Adipose tissue (tissue), 3 donors: ENCODE results near the gene GRIFIN. TPM values are rescaled to one million over a fixed set of nuclear protein-coding genes. Genes with fewer than 3 reads are reported as not detected.

Experiments used
- H3K27ac ChIP-seq: one replicate; pipeline ENCODE4 v1.5.1; 2013; ENCODE audit warnings: low read depth, low read length
- WGBS, 3 donors: extraction: QIAGEN DNeasy Blood & Tissue Kit; methylation state at CpG; one replicate each; pipeline ENCODE4 v1.1.7; 2013; 5-methylcytosine and 5-hydroxymethylcytosine counted together
- polyA plus RNA-seq, 3 donors: library from polyadenylated mRNA; stranded (reverse); fragments of 200-250 nt; gene quantifications; one replicate each; pipeline ENCODE4 v1.2.3, GENCODE V29; 2013
- donor health status: healthy with polysubstance abuse.
- donor health status: Bipolar disorder and iron deficiency.
- donor health status: healthy.

Gene GRIFIN
- polyA plus RNA-seq, 3 donors = not detected

GRCh38 chr7:2445898-2446555, 30.2 kb downstream of the GRIFIN start:
- WGBS, 3 donors = 89 to 90% (median 89%) methylated on average over 21 of the region's 21 CpGs
- no peak overlapping the region for H3K27ac ChIP-seq

GRCh38 chr7:2445047-2445446, 31.2 kb downstream of the GRIFIN start:
- H3K27ac ChIP-seq = no peak overlapping the region
- 68 to 90% (median 73%) methylated on average over 10 of the region's 10 CpGs for WGBS, 3 donors

- no peak overlapping the region for H3K27ac ChIP-seq
- 62 to 91% (median 65%) methylated on average over 3 of the region's 3 CpGs for WGBS, 3 donors
Measured at GRCh38 chr7:2444476-2444875, 31.7 kb downstream of the GRIFIN start.

DNA sequence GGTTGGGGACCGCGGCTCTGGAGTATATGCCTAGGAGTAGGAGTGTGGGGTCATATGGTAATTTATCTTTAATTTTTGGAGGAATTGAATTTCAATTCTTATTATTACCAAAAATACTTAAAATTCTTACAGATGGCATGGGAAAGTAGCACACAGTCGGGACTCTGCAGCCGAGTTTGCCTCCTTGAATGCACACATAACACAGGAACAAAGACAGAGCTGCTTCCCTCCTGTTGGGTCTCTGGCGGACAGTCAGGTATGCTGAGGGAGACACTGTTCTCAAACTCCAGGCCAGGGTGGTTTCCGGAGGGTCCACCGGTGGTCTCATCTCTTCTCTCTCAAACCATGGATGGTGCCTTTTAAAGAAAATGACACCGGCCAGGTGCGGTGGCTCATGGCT, 32.7 kb downstream of the GRIFIN start:
- WGBS, 3 donors = 90 to 97% (median 96%) methylated on average over 9 of the region's 9 CpGs
- no peak overlapping the region for H3K27ac ChIP-seq

DNA sequence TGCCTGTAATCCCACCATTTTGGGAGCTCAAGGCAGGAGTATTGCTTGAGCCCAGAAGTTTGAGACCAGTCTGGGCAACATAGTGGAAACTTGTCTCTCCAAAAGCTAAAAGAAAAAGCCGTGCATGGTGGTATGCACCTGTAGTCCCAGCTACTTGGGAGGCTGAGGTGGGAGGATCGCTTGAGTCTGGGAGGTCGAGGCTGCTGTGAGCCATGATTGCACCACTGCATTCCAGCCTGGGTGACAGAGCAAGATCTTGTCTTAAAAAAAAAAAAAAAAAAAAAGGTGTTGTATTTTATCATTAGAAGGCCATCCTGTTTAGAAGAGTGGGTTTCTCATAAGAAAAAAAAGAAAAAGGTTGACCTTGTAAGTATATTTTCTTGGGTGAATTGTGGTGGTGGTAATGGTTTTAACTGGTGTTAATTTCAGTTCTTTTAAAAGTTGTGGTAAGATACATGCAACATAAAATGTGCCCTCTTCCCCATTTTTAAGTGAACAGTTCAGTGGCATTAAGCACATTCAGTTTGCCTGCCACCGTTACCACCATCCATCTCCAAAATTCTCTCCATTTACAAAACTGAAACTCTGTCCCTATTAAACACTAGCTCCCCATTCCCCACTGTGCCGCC, 34.7 kb downstream of the GRIFIN start:
- 82 to 91% (median 86%) methylated on average over 5 of the region's 5 CpGs for WGBS, 3 donors
- no peak overlapping the region for H3K27ac ChIP-seq

- no peak overlapping the region for H3K27ac ChIP-seq
- WGBS, 3 donors = 38 to 70% (median 68%) methylated on average over 21 of the region's 21 CpGs
Measured at GRCh38 chr7:2440608-2441245, 35.5 kb downstream of the GRIFIN start.

GRCh38 chr7:2438775-2439174, 37.4 kb downstream of the GRIFIN start:
- WGBS, 3 donors = 94 to 98% (median 95%) methylated on average over 13 of the region's 13 CpGs
- no peak overlapping the region for H3K27ac ChIP-seq

DNA sequence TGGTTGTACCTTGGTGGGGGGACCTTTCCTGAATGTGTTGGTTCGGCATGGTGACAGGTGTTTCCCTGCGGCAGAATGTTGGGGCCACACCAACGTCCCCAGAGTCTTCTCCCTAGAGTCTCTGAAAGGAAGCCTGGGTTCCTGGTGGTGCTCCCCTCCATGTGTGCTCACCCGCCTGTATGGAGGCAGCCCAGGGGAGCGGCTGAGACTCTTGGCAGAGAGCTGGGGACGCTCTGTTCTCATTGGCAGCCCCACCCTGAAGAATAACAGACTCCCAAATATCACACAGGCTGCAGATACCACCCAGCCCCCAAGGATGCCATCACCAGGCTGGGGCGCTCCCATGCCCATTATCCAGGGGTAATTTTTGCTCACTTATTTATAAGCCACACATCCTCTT, 38.0 kb downstream of the GRIFIN start:
- WGBS, 3 donors = 66 to 84% (median 78%) methylated on average over 7 of the region's 7 CpGs
- H3K27ac ChIP-seq = no peak overlapping the region

DNA sequence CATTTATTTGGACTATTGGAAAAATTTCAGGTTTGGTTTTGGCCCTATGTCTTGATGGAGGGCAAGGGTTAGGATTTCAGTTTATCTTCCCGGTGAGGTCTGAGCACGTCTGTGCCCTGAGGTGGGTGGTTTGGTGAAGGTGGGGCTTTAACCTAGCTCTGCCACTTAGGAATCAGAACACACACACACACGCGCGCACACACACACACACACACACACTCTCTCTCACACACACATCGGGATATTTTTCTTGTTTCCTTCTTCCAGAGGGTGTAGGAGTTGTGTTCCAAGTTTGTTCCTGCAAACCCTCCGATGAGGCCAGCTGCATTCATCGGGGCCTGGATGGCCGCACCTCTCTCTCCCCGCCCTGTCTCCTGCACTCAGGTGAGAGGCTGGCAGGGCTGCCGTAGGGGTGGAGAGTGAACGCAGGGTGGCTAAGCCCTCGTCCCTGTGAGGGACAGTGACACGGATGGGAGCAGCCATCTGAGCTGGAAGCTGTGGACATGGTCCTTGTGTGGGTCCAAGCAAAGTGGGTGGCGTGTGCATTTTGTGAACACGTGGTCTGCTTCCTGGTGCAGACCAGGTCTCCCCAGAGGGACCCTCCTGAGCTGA, 38.6 kb downstream of the GRIFIN start:
- WGBS, 3 donors = 80 to 86% (median 80%) methylated on average over 16 of the region's 16 CpGs
- H3K27ac ChIP-seq = no peak overlapping the region

GRCh38 chr7:2437136-2437535, 39.1 kb downstream of the GRIFIN start:
- WGBS, 3 donors = 80 to 92% (median 86%) methylated on average over 9 of the region's 9 CpGs
- H3K27ac ChIP-seq = no peak overlapping the region

DNA sequence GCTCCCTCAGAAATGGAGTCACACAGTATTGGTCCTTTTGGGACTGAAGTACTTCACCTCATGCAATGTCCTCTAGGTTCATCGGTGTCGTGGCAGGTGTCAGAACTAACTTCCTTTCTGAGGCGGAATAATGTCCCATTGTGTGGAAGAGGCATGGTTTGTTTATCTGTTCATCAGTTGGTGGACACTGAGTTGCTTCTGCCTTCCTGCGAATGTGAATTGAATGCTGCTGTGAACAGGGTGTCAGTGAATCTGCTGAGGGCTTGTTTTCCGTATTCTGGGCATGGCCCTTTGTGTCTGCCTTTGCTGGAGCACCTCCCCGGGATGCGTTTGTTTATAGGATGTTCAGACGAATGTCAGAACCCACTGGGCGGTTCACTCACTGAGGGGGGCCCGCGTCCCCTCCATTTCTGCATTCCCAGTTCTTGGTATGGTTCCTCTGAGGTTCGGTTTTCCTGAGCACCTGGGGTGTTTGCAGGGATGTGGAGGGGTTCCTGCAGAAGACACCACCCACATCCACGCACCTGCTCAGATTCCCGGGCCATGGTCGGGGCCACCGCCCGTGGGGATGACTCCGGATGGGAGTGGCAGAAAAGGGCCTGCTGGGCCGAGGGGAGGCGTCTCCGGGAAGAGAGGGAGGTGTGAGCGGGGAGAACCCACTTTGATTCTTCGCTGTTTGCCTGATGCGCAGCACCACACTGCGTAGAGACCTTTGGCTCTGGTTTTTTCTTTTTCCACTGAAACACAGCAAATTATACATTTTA, 39.7 kb downstream of the GRIFIN start:
- no peak overlapping the region for H3K27ac ChIP-seq
- WGBS, 3 donors = 83 to 87% (median 87%) methylated on average over 25 of the region's 25 CpGs

GRCh38 chr7:2435146-2435545, 41.1 kb downstream of the GRIFIN start:
- 88 to 92% (median 90%) methylated on average over 5 of the region's 5 CpGs for WGBS, 3 donors
- no peak overlapping the region for H3K27ac ChIP-seq

DNA sequence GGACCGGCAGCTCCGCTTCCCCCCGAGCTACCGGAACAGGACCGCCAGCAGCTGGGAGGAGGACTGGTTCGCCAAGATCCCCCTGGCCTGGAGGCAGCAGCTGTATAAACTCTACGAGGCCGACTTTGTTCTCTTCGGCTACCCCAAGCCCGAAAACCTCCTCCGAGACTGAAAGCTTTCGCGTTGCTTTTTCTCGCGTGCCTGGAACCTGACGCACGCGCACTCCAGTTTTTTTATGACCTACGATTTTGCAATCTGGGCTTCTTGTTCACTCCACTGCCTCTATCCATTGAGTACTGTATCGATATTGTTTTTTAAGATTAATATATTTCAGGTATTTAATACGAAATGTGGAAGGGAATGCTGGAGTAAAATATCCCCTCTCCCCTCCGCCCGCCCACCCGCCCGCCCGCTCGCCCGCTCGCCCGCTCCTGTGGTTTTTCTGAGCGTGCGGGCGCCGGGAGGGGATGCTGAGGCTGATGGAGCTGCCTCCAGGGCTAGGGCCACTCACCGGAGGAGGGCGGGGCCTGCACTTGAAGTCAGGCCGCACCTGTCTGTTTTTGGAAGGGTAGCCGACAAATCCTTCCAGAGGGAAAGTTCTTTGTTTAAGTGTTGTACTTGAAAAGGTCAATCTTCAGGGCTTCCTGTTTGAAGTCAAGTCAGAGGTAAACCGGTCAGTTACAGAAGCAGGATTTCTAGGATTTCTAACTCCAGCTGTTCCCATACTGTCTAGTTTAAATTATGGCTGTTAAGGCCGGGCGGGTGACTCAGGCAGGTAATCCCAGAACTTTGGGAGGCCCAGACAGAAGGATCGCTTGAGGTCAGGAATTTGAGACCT, 42.3 kb downstream of the GRIFIN start:
- 96 to 98% (median 96%) methylated on average over 41 to 42 of the region's 42 CpGs for WGBS, 3 donors
- H3K27ac ChIP-seq = no peak overlapping the region

DNA sequence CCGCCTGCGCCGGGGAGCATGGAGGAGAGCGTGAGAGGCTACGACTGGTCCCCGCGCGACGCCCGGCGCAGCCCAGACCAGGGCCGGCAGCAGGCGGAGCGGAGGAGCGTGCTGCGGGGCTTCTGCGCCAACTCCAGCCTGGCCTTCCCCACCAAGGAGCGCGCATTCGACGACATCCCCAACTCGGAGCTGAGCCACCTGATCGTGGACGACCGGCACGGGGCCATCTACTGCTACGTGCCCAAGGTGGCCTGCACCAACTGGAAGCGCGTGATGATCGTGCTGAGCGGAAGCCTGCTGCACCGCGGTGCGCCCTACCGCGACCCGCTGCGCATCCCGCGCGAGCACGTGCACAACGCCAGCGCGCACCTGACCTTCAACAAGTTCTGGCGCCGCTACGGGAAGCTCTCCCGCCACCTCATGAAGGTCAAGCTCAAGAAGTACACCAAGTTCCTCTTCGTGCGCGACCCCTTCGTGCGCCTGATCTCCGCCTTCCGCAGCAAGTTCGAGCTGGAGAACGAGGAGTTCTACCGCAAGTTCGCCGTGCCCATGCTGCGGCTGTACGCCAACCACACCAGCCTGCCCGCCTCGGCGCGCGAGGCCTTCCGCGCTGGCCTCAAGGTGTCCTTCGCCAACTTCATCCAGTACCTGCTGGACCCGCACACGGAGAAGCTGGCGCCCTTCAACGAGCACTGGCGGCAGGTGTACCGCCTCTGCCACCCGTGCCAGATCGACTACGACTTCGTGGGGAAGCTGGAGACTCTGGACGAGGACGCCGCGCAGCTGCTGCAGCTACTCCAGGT, 43.1 kb downstream of the GRIFIN start:
- H3K27ac ChIP-seq = no peak overlapping the region
- 97 to 98% (median 97%) methylated on average over 85 of the region's 85 CpGs for WGBS, 3 donors

DNA sequence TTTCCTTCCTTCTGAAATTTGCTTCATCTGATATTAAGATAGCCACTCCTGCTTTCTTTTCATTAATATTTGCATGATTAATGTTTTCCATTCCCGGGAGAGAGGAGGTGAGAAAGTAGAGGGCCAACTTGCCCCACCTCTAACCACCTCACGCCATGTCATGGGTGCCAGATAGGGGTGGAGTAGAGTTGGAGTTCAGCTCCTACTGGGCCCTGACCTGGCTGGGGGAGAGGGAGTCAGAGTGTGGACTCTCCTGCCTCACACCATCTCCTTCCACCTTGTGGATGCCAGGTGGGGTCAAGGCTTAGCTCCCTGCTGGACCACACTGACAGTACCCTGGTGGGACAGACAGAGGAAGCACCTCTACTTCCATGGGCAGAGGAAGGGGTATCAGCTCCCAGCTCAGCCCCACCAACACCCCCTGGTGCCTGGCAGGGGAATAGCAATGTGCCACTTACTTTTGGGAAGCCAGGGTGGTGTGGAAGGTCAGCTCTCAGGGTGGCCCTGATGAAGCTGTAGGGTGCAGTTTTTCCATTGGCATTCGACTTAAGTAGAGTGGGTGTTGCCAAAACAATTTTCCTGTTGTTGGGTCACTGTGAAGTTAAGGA, 44.8 kb downstream of the GRIFIN start:
- WGBS, 3 donors = 81 to 89% (median 88%) methylated on average over 3 of the region's 3 CpGs
- no peak overlapping the region for H3K27ac ChIP-seq

- H3K27ac ChIP-seq = no peak overlapping the region
- WGBS, 3 donors = 87 to 91% (median 87%) methylated on average over 10 of the region's 10 CpGs
Measured at GRCh38 chr7:2425749-2426148, 50.4 kb downstream of the GRIFIN start.
